GM13977 (cell line): ENCODE results near the gene PRICKLE1.

Source experiments
- DNase-seq: peaks from one replicate; pipeline ENCODE4 v3.0.0; 2012; ENCODE audit warnings: low spot score
- CTCF ChIP-seq: IDR thresholded peaks from 2 replicates; pipeline ENCODE4 v1.5.1; 2012; ENCODE audit warnings: mild to moderate bottlenecking, control low read depth; ENCODE audit not compliant: insufficient read depth; ENCODE audit errors: extremely low read depth, missing control alignments
- in situ Hi-C: fragments of 300-500 bp; cut with MboI; formaldehyde crosslinking; loops from one replicate; pipeline ENCODE4 v1.12.0; 2022; ENCODE audit warnings: low sequenced_read_pairs, low pct_unique_long_range_greater_than_20kb, mixed read lengths, inconsistent platforms; ENCODE audit not compliant: unreplicated experiment

Gene PRICKLE1

GRCh38 chr12:42458575-42458974 lies 131.0 kb downstream of the PRICKLE1 start:
- DNase-seq: no peak
- no peak for TF ChIP-seq CTCF
- in situ Hi-C loops: no loop called here

- no peak for TF ChIP-seq CTCF
- DNase-seq: no peak
- in situ Hi-C loops: no loop called here
Observed at GRCh38 chr12:42450248-42450647, 139.3 kb downstream of the PRICKLE1 start.

GRCh38 chr12:42448841-42449240 lies 140.7 kb downstream of the PRICKLE1 start:
- TF ChIP-seq CTCF: no peak
- in situ Hi-C loops: no loop called here
- no peak for DNase-seq

GRCh38 chr12:42447371-42447786 lies 142.2 kb downstream of the PRICKLE1 start:
- TF ChIP-seq CTCF: no peak
- no peak for DNase-seq
- in situ Hi-C loops: no loop called here

- no peak for TF ChIP-seq CTCF
- in situ Hi-C loops: no loop called here
- no peak for DNase-seq
Observed at GRCh38 chr12:42446761-42447160, 142.8 kb downstream of the PRICKLE1 start.

GRCh38 chr12:42445891-42446290 lies 143.7 kb downstream of the PRICKLE1 start:
- TF ChIP-seq CTCF: no peak
- DNase-seq: no peak
- in situ Hi-C loops: no loop called here
